A673 (cell line): Measurements from ENCODE around the gene C6orf47. TPM values are rescaled to one million over a fixed set of nuclear protein-coding genes. Genes with fewer than 3 reads are reported as not detected.

Experiments
- BruUV-seq: library from RNA; stranded (reverse); fragments of 400-500 nt; replicated peaks from 2 replicates; lab custom pipeline; 2021; lab: Mats Ljungman, UMichigan
- CTCF ChIA-PET: fragments of 300-600 bp; sonication (Branson Sonifier 250); formaldehyde crosslinking; loops from one replicate; lab custom pipeline; 2022; ENCODE audit warnings: antibody characterized with exemption; lab: Charles Lee
- POLR2A ChIA-PET: fragments of 300-600 bp; sonication (Branson Sonifier 250); formaldehyde crosslinking; loops from one replicate; lab custom pipeline; 2022; ENCODE audit warnings: antibody characterized with exemption; ENCODE audit not compliant: low non-redundant PET; lab: Charles Lee
- DNase-seq: peaks from one replicate; pipeline ENCODE4 v3.0.0-alpha.2; 2015; ENCODE audit warnings: low spot score
- H3K27ac ChIP-seq: fragments of 200-600 bp; sonication (generic); 2 replicates; pipeline ENCODE4 v1.5.1; 2016; ENCODE audit warnings: mixed run types, low read depth, mild to moderate bottlenecking, mixed read lengths, antibody characterized with exemption, low read length; ENCODE audit not compliant: poor library complexity, severe bottlenecking
- H3K27me3 ChIP-seq: fragments of 200-600 bp; sonication (generic); replicated peaks from 2 replicates; pipeline ENCODE4 v1.6.1; 2017; ENCODE audit warnings: mixed run types, low read depth, mild to moderate bottlenecking, mixed read lengths, antibody characterized with exemption, low read length; ENCODE audit not compliant: insufficient read depth, poor library complexity
- H3K36me3 ChIP-seq: fragments of 200-600 bp; sonication (generic); 2 replicates; pipeline ENCODE4 v1.6.1; 2016; ENCODE audit warnings: mixed run types, mild to moderate bottlenecking, mixed read lengths, antibody characterized with exemption, low read length; ENCODE audit not compliant: insufficient read depth, poor library complexity, severe bottlenecking
- H3K4me1 ChIP-seq: fragments of 200-600 bp; sonication (generic); 2 replicates; pipeline ENCODE4 v1.6.1; 2017; ENCODE audit warnings: mixed run types, mild to moderate bottlenecking, mixed read lengths, antibody characterized with exemption, low read length; ENCODE audit not compliant: insufficient read depth, poor library complexity, severe bottlenecking
- H3K4me3 ChIP-seq: fragments of 200-600 bp; sonication (generic); 2 replicates; pipeline ENCODE4 v1.5.1; 2016; ENCODE audit warnings: low read depth, mixed run types, mild to moderate bottlenecking, mixed read lengths, low read length; ENCODE audit not compliant: poor library complexity, severe bottlenecking
- H3K9me3 ChIP-seq: fragments of 200-600 bp; sonication (generic); 2 replicates; pipeline ENCODE4 v1.6.1; 2016; ENCODE audit warnings: mixed run types, low read depth, mild to moderate bottlenecking, mixed read lengths, antibody characterized with exemption, low read length; ENCODE audit not compliant: poor library complexity, severe bottlenecking
- CTCF ChIP-seq: fragments of 300-800, 200-600 bp; sonication (generic); conservative IDR thresholded peaks from 2 replicates; pipeline ENCODE4 v1.5.1; 2017; ENCODE audit warnings: low read depth, mild to moderate bottlenecking, antibody characterized with exemption, low read length, moderate library complexity, mixed read lengths
- EZH2 ChIP-seq: fragments of 200-600 bp; sonication (generic); IDR thresholded peaks from 2 replicates; pipeline ENCODE4 v1.6.1; 2017; ENCODE audit warnings: borderline replicate concordance, low read depth, mild to moderate bottlenecking, mixed read lengths, antibody characterized with exemption, low read length; ENCODE audit not compliant: poor library complexity, severe bottlenecking
- intact Hi-C: fragments of 100-400 bp; cut with micrococcal nuclease; formaldehyde crosslinking; loops from one replicate; pipeline ENCODE4 v1.10.0; 2022; ENCODE audit not compliant: unreplicated experiment
- total RNA-seq: library from RNA; stranded (reverse); gene quantifications from 2 replicates; pipeline ENCODE4 v1.2.3, GENCODE V29; 2021

Gene C6orf47
- total RNA-seq, 1 experiment from 2014 or later: 21.3 TPM

- Histone ChIP-seq H3K27me3 (no peaks in the 10 kb centered on the region), H3K4me1 (no peaks in the 10 kb centered on the region), H3K27ac (no peak overlapping the region), H3K4me3 (no peak overlapping the region), H3K36me3 (no peaks in the 10 kb centered on the region), H3K9me3 (no peaks in the 10 kb centered on the region)
- TF ChIP-seq EZH2 (no peak), CTCF (no peak)
- intact Hi-C loops: no loop called here
- DNase-seq: no peak
- ChIA-PET CTCF (no interaction called here), POLR2A (no interaction called here)
- no TSS peak for BruUV-seq
These were observed 47.1 kb upstream of the C6orf47 start for GRCh38 chr6:31707701-31708100.

GRCh38 chr6:31706599-31706998 lies 46.0 kb upstream of the C6orf47 start, which contains the start of gene LY6G6F:
TSS of gene LY6G6F (plus strand) at chr6:31706866. CDS start at chr6:31706907, 41 bp downstream.
- intact Hi-C loops: no loop called here
- Histone ChIP-seq H3K27ac (no peak within 1 kb of the TSS), H3K4me3 (no peak within 1 kb of the TSS), H3K9me3 (no peaks in the 10 kb centered on the region), H3K36me3 (no peaks in the 10 kb centered on the region), H3K27me3 (no peaks in the 10 kb centered on the region), H3K4me1 (peaks cover 4% of the 10 kb centered on the region)
- ChIA-PET POLR2A (no interaction called here), CTCF (no interaction called here)
- no peak for DNase-seq
- TF ChIP-seq CTCF (no peak), EZH2 (no peak)
- no TSS peak for BruUV-seq

- CTCF ChIA-PET: interaction anchor here (0.6 kb wide), 1 partner anchor 25 kb away, joined by 6 read pairs; no protein-coding TSS in a partner anchor
- no TSS peak for BruUV-seq
These were observed 45.4 kb upstream of the C6orf47 start for GRCh38 chr6:31705931-31706330.

More at GRCh38 chr6:31705931-31706330, 45.4 kb upstream of the C6orf47 start:
- TF ChIP-seq CTCF (no peak), EZH2 (no peak)
- Histone ChIP-seq H3K4me3 (no peak overlapping the region), H3K4me1 (peaks cover 7% of the 10 kb centered on the region), H3K9me3 (no peaks in the 10 kb centered on the region), H3K36me3 (no peaks in the 10 kb centered on the region), H3K27me3 (no peaks in the 10 kb centered on the region), H3K27ac (no peak overlapping the region)
- DNase-seq: no peak
- POLR2A ChIA-PET: interaction anchor here (0.6 kb wide), 1 partner anchor 1059 kb away, joined by 8 read pairs; the partner anchor contains the start of gene C6orf136
- intact Hi-C loops: no loop called here
